Fibroblast of skin of abdomen (primary cell): ENCODE results near the gene PCDH1.

Experiments used
- DNase-seq: peaks from one replicate; pipeline ENCODE4 v3.0.0-alpha.2; 2013

The PCDH1 gene

DNA sequence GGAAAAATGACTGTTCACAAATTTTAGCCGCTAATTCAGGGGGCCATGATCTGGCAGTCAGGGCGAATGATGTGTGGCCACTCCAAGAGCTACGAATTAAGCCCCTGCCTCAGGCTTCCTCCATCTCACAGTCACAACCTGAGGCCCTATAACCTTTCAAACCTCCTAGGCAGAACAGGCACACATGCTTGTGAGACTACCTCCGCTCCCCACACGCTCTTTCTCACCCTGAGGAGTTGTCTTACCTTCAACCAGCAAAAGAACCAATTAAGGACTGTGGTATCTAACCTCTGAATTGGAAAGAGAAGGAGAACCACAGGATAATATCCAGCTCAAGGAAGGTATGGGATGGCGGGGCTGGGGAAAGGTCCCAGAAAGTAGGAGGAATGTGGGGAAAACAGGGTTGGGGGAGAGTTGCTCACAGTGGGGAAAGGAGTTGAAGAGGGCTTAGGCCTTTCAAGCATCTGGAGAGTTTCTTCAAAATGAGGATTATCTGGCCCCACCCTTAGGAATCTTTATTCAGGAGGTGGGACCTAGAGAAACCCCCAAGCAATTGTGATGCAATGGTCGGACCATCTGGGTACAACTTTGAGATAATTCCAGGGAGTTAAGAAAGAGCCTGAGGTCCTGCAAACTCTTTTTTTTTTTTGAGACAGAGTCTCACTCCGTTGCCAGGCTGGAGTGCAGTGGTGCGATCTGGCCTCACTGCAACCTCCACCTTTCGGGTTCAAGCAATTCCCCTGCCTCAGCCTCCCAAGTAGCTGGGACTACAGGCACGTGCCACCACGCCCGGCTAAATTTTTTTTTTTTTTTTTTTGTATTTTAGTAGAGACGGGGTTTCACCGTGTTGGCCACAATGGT lies 5.5 kb downstream of the PCDH1 start:
- no peak for DNase-seq

- DNase-seq, result no peak
These were observed 6.3 kb downstream of the PCDH1 start for GRCh38 chr5:141871870-141872269.

DNA sequence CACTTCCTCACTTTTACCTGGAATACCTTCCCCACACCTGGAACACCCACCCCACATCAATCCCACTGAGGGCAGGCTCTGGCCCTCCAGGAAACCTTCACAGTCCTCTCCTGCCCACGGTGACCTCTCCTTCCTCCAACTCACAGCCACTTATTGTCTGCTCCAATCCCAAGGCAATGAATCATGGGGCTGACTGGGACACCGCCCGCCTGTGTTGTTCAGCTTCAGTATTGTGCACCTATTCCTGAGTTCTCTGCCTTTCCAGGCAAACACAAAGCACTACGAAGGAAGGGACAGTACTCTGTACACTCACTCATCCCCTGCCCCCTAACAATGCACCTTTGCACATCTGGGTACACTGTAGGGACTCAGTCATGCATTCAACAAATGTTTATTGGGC lies 7.3 kb downstream of the PCDH1 start:
- no peak for DNase-seq

GRCh38 chr5:141870228-141870627 lies 8.0 kb downstream of the PCDH1 start:
- no peak for DNase-seq

DNA sequence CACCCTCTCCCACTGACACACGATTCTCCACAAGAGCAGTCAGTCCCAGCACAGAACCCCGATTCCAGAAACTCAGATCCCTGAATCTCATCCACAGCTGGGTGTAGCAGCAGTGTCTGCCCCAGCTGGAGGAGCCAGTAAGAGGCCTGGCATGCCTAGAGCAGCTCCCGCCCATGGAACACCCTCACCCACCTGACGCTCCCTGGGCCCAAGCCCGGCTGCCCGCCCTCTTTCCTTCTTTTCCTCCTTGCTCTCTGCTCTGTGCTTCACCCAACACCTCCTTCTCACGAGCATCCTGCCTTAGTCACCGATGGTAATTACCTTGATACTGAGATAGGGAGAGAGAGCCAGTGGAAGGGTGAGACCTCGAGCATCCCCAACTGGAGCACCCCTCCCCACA lies 8.7 kb downstream of the PCDH1 start:
- no peak for DNase-seq

DNA sequence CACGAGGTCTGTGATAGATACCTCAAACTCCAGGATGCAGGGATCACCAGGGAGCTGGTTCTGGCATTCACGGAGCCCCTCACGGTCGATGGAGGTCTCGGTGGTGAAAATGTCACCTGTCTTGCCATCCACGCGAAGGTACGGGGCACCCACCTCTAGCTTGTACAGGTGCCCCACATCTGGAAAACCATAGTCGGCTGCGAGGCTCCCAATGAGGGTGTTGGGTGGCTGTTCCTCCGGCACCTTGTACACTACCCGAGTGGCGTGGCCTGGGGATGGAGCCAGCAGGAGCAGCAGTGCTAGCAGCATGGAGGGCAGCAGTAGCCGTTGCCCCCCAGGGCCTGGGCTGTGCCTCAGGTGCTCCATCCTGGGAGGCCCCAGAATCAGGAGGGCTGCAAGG lies 9.2 kb downstream of the PCDH1 start:
- no peak for DNase-seq

DNA sequence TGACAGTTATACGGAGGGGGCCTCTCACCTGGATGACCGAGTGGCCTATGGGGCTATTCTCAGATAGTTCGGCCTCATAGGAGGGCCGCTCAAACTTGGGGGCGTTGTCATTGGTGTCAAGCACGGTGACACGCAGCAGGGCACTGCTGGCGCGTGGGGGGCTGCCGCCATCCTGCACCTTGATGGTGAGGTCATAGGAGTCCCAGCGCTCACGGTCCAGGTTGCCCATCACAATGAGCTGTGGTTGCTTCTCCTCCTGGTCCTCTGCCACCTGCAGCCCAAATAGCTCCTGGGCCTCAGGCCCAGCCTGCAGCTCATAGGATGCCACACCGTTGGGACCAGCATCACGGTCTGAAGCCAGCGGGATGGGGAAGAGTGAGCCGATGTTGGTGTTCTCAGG lies 9.7 kb downstream of the PCDH1 start:
- DNase-seq, result no peak

DNA sequence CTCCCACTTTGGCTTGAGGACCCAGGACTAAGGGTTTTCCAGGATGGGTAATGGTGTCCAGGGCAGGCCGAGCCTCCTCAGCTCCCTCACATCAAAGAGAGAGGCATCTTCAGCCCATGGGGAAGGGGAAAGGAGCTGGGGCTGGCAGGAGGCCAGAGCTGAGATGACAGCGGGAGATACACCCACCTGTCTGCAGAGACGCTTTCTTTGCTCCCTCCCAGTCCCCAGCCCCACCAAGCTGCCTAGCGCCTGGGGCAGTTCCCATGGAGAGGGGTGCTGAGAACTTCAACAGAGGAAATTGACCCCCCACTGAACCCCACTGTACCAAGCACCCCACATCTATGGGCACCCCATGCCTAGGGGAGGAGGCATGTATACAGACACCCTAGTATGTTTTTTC lies 10.6 kb downstream of the PCDH1 start:
- DNase-seq, result no peak

GRCh38 chr5:141867139-141867538 lies 11.1 kb downstream of the PCDH1 start:
- no peak for DNase-seq

GRCh38 chr5:141866096-141866495 lies 12.1 kb downstream of the PCDH1 start:
- DNase-seq, result no peak

GRCh38 chr5:141865406-141865805 lies 12.8 kb downstream of the PCDH1 start:
- no peak for DNase-seq

DNA sequence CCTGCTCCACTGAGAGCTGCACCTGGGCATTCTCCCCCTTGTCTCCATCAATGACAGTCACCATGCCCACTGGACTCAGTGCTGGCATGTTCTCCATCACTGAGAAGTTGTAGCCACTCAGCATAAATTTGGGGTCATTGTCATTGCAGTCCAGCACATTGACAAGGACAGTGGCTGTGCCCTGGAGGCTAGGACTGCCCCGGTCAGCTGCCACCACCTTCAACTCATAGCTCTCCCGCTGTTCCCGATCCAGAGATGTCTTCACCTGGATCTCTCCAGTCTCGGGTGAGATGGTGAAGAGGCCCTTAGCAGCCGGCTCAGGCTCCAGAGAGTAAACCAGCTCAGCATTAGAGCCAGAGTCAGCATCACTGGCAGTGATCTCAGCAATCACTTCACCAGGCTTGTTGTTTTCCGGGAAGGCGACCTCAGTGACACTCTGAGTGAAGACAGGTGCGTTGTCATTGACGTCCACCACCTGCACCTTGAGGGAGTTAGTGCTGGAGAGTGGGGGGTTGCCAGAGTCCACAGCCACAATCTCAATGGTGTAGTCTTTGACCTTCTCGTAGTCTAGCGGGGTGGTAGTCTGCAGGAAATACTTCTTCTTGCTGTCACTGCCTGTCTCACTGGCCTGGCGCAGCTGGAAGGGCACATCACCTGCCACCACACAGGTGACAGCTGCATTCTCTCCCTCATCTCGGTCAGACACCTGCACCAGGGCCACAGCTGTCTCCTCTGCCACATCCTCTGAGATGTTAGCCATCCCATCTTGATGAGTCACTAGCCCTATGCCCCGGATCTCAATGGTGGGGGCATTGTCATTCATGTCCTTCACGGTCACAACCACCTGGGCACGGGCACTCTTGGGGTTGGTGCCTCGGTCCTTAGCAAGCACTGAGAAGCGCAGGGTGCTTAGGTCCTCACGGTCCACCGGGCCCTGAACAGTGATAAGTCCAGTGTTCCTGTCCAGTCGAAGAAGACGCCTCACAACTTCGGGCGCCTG lies 13.5 kb downstream of the PCDH1 start:
- DNase-seq, result no peak

- no peak for DNase-seq
These were observed 14.5 kb downstream of the PCDH1 start for GRCh38 chr5:141863569-141864178.

GRCh38 chr5:141862936-141863543 lies 15.2 kb downstream of the PCDH1 start:
- DNase-seq, result no peak

DNA sequence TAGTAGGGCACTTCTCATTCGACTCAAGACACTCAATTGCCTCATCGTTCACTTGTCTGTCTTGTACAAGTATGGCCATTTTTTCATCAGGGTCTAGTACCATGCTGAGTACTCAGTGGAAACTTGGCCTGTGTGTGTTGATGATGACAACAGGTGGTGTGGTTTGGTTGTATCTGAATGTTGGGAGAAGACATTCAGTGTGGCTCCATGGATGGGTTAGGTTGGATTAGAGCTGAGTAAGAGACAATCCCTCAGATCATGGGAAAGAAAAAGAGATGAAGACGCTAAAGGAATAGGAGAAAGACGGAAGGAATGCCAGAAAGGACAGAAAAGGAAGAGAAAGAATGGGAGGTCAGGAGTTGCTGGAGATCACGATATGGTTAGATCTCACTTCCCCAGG lies 17.0 kb downstream of the PCDH1 start:
- no peak for DNase-seq

- no peak for DNase-seq
These were observed 20.0 kb downstream of the PCDH1 start for GRCh38 chr5:141858079-141858765.

GRCh38 chr5:141857226-141857625 lies 21.0 kb downstream of the PCDH1 start:
- no peak for DNase-seq

GRCh38 chr5:141856037-141856790 lies 22.0 kb downstream of the PCDH1 start:
- DNase-seq, result no peak

GRCh38 chr5:141855265-141856036 lies 22.8 kb downstream of the PCDH1 start:
- DNase-seq, result no peak

DNA sequence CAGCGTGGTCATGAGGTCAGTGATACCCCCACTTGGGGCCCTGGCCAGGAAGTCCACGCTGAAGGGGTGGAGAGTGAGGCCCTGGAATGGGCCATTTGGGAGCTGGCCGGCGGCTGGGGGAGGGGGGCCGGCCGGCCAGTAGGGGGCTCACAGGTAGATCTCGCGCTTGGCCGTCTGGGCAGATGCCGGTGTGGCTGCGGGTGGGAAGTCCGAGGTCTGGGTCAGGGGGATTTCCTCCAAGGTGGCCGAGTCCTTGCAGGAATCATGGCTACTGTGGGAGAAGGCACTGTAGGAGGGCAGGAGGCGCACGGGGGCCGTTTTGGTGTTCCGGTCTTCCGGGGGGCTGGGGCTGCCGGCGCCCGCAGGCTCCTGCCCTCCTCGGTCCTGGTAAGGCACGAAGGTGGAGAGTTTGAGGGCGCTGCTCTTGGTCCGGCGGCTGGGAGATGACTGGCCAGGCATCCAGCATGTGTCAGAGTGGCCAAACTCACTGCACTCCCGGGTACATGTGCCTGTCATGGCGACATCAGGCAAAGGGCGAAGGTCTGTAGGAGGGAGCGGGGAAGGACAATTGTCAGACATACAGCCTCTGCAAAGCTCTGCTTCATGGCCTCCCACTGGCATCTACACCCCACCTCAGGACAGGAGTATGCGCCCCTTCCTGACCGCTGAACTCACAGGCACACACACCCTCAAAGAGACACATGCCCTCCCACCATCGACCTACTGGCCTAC lies 24.1 kb downstream of the PCDH1 start:
- no peak for DNase-seq
